ENCODE measurements around the gene ARMH3.

DNA sequence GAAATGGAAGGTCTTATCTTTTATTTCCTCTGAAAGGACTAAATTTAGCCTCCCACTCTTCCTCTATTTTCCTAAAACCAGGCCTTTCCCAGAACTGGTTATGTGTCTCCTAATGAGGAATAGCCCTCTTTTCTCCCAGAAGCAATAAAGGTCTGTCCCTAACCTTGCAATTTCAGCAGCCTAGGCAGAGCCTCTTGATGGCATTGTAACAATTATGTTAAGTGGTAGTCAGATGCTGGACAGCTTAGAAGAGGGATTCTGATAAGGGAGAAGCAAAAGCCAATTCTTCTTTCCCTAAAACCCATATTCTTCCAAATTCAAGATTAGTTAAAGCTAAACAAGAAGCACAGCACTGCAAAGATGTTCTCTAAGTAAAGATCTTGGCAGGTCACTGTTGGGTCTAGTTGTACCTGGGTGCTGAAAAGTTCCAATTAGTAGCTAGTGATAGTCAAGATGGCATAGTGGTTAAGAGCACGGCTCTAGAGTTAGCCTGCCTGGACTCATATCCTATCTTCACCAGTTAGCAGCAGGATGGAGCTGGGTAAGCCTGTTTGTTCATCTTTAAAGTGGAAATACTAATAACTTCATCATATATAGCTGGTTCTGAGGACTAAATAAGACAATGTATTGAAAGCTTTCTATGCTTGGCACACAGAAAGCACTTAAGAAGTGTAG lies 198.0 kb downstream of the ARMH3 start:
- TF ChIP-seq, protein P1, sequence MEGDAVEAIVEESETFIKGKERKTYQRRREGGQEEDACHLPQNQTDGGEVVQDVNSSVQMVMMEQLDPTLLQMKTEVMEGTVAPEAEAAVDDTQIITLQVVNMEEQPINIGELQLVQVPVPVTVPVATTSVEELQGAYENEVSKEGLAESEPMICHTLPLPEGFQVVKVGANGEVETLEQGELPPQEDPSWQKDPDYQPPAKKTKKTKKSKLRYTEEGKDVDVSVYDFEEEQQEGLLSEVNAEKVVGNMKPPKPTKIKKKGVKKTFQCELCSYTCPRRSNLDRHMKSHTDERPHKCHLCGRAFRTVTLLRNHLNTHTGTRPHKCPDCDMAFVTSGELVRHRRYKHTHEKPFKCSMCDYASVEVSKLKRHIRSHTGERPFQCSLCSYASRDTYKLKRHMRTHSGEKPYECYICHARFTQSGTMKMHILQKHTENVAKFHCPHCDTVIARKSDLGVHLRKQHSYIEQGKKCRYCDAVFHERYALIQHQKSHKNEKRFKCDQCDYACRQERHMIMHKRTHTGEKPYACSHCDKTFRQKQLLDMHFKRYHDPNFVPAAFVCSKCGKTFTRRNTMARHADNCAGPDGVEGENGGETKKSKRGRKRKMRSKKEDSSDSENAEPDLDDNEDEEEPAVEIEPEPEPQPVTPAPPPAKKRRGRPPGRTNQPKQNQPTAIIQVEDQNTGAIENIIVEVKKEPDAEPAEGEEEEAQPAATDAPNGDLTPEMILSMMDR (IDR thresholded peaks at IDR 0.05): no peak
- no peak for TF ChIP-seq ZFX (IDR thresholded peaks at IDR 0.05; ENCODE audit: borderline replicate concordance)

All from 22Rv1 (cell line).